ENCODE results near the gene INO80D. TPM values are rescaled to one million over a fixed set of nuclear protein-coding genes. Genes with fewer than 3 reads are reported as not detected.

Gene INO80D
- total and polyA plus RNA-seq, 2 experiments from 2014 or later: 2.7 to 6.1 TPM

- no peaks in the 10 kb centered on the region for H3K9me3 ChIP-seq (ENCODE audit: low read depth)
- H3K27me3 ChIP-seq: no peaks in the 10 kb centered on the region
- TF ChIP-seq CTCF (IDR thresholded peaks at IDR 0.05; ENCODE audit: low read depth, low read length): no peak
- H3K4me3 ChIP-seq: no peak overlapping the region
- no peak overlapping the region for H3K27ac ChIP-seq
- no peak for DNase-seq (ENCODE audit: low read depth in 1 of 2, low spot score in 1 of 2)
- H3K36me3 ChIP-seq: peaks cover 29% of the 10 kb centered on the region
- H3K4me1 ChIP-seq (ENCODE audit: low read depth): no peaks in the 10 kb centered on the region
These were observed 74.9 kb downstream of the INO80D start for GRCh38 chr2:206011018-206011614.

- H3K27me3 ChIP-seq: no peaks in the 10 kb centered on the region
- H3K9me3 ChIP-seq (ENCODE audit: low read depth): no peaks in the 10 kb centered on the region
- H3K36me3 ChIP-seq: peaks cover 28% of the 10 kb centered on the region
- H3K4me1 ChIP-seq (ENCODE audit: low read depth): no peaks in the 10 kb centered on the region
- TF ChIP-seq CTCF (IDR thresholded peaks at IDR 0.05; ENCODE audit: low read depth, low read length): peak; percentile 31
- H3K4me3 ChIP-seq: no peak overlapping the region
- DNase-seq (ENCODE audit: low read depth in 1 of 2, low spot score in 1 of 2): peak; percentile 28 to 59
- no peak overlapping the region for H3K27ac ChIP-seq
These were observed 81.8 kb downstream of the INO80D start for GRCh38 chr2:206004004-206004693.

GRCh38 chr2:206002440-206002839 lies 83.5 kb downstream of the INO80D start:
- H3K4me3 ChIP-seq: no peak overlapping the region
- H3K4me1 ChIP-seq (ENCODE audit: low read depth): no peaks in the 10 kb centered on the region
- no peak for DNase-seq (ENCODE audit: low read depth in 1 of 2, low spot score in 1 of 2)
- peaks cover 23% of the 10 kb centered on the region for H3K36me3 ChIP-seq
- no peak overlapping the region for H3K27ac ChIP-seq
- no peak for TF ChIP-seq CTCF (IDR thresholded peaks at IDR 0.05; ENCODE audit: low read depth, low read length)
- H3K27me3 ChIP-seq: no peaks in the 10 kb centered on the region
- no peaks in the 10 kb centered on the region for H3K9me3 ChIP-seq (ENCODE audit: low read depth)

- Histone ChIP-seq H3K27ac (no peak overlapping the region), H3K4me1 (ENCODE audit: low read depth) (no peaks in the 10 kb centered on the region), H3K4me3 (no peak overlapping the region), H3K27me3 (no peaks in the 10 kb centered on the region), H3K9me3 (ENCODE audit: low read depth) (no peaks in the 10 kb centered on the region), H3K36me3 (peaks cover 19% of the 10 kb centered on the region)
- no peak for DNase-seq (ENCODE audit: low read depth in 1 of 2, low spot score in 1 of 2)
- TF ChIP-seq CTCF (IDR thresholded peaks at IDR 0.05; ENCODE audit: low read depth, low read length): no peak
These were observed 84.1 kb downstream of the INO80D start for GRCh38 chr2:206001912-206002311.

GRCh38 chr2:206000776-206001175 lies 85.2 kb downstream of the INO80D start:
- H3K27me3 ChIP-seq: no peaks in the 10 kb centered on the region
- no peaks in the 10 kb centered on the region for H3K4me1 ChIP-seq (ENCODE audit: low read depth)
- no peak for DNase-seq (ENCODE audit: low read depth in 1 of 2, low spot score in 1 of 2)
- TF ChIP-seq CTCF (IDR thresholded peaks at IDR 0.05; ENCODE audit: low read depth, low read length): no peak
- peaks cover 15% of the 10 kb centered on the region for H3K36me3 ChIP-seq
- H3K9me3 ChIP-seq (ENCODE audit: low read depth): no peaks in the 10 kb centered on the region
- no peak overlapping the region for H3K27ac ChIP-seq
- H3K4me3 ChIP-seq: no peak overlapping the region
